Measurements from ENCODE around the gene TGFB1I1.

The TGFB1I1 gene

DNA sequence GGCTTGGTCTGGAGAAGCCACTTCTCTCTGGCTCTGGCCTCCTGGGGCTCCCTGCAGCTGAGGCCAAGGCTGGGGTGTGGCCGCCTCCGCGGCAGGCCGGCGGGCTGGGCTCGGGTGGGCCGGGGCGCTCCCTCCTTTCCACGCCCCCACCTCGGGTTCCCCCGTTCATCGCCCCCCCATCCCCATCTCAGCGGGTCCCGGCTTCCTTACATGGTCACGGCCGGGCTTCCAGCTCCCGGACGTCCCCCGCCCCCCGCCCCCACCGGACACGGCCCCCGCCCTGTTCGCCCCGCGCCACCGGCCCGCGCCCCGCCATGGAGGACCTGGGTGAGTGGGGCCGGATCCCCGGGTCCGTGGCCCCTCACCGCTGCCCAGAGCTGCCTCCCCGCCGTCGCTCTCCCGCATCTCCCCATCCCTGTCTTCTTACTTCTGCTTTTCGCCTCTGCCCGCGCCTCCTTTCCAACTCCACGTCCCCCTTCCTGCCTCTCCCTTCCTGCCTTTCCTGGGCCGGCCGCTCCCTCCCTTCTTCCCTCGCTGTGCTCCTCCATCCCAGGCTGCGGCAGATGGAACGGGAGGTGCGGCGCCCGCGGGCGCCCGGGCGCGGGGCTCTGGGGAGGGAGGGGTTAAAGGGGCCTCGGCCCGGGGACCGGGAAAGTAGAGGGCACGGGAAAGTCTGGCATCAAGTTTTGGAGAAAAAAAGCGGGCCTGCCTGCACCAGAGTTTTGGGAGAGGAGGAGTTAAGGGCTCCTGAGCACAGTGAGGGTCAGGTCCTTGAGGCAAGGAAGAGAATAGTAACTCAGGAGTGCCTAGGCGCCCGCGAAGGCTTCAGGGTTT is at the start of gene TGFB1I1:
TSS of gene TGFB1I1 (plus strand) at position 278 of the 834 bp plus-strand sequence. CDS start at position 315, 37 bp downstream.
- H3K36me3 ChIP-seq (ENCODE audit: control insufficient read depth, low read length) = no peaks in the 10 kb centered on the region
- H3K4me3 ChIP-seq (ENCODE audit: low read length) = no peak within 1 kb of the TSS
- no peaks in the 10 kb centered on the region for H3K79me2 ChIP-seq (ENCODE audit: control insufficient read depth, low read length)
- H3K9me2 ChIP-seq (replicated peaks; ENCODE audit: control insufficient read depth, low read length) = no peaks in the 10 kb centered on the region
- no peak within 1 kb of the TSS for H3K4me2 ChIP-seq (ENCODE audit: low read length)
- H3K27me3 ChIP-seq (ENCODE audit: control insufficient read depth, low read length) = 0 out of 2 replicates have a peak, but pooled peaks cover under 1% of the 10 kb centered on the region
- H3K4me1 ChIP-seq (ENCODE audit: control insufficient read depth, low read length) = peaks cover 10% of the 10 kb centered on the region
- no peak within 1 kb of the TSS for H3K27ac ChIP-seq (ENCODE audit: low read depth, low read length)
- H3F3A ChIP-seq (ENCODE audit: control insufficient read depth, insufficient read depth) = no peaks in the 10 kb centered on the region
- TF ChIP-seq EZH2phosphoT487 (IDR thresholded peaks at IDR 0.05; ENCODE audit: borderline replicate concordance, low read length) = no peak
- TF ChIP-seq CTCF (IDR thresholded peaks at IDR 0.05; ENCODE audit: low read depth, low read length, poor library complexity, severe bottlenecking) = no peak
- no peaks in the 10 kb centered on the region for H3K9me3 ChIP-seq (ENCODE audit: control insufficient read depth, insufficient read depth, low read length)
- no peaks in the 10 kb centered on the region for H4K20me1 ChIP-seq (ENCODE audit: control insufficient read depth, insufficient read depth, low read depth, low read length)

- H3K79me2 ChIP-seq (ENCODE audit: control insufficient read depth, low read length) = no peaks in the 10 kb centered on the region
- no peaks in the 10 kb centered on the region for H3K9me3 ChIP-seq (ENCODE audit: control insufficient read depth, insufficient read depth, low read length)
- no peaks in the 10 kb centered on the region for H3K36me3 ChIP-seq (ENCODE audit: control insufficient read depth, low read length)
- H3K27me3 ChIP-seq (ENCODE audit: control insufficient read depth, low read length) = no peaks in the 10 kb centered on the region
- no peaks in the 10 kb centered on the region for H4K20me1 ChIP-seq (ENCODE audit: control insufficient read depth, insufficient read depth, low read depth, low read length)
- H3K4me1 ChIP-seq (ENCODE audit: control insufficient read depth, low read length) = no peaks in the 10 kb centered on the region
- H3K4me2 ChIP-seq (ENCODE audit: low read length) = no peak overlapping the region
- H3K27ac ChIP-seq (ENCODE audit: low read depth, low read length) = no peak overlapping the region
- no peak overlapping the region for H3K4me3 ChIP-seq (ENCODE audit: low read length)
- no peaks in the 10 kb centered on the region for H3F3A ChIP-seq (ENCODE audit: control insufficient read depth, insufficient read depth)
- no peaks in the 10 kb centered on the region for H3K9me2 ChIP-seq (replicated peaks; ENCODE audit: control insufficient read depth, low read length)
- TF ChIP-seq CTCF (IDR thresholded peaks at IDR 0.05; ENCODE audit: low read depth, low read length, poor library complexity, severe bottlenecking) (no peak), EZH2phosphoT487 (IDR thresholded peaks at IDR 0.05; ENCODE audit: borderline replicate concordance, low read length) (no peak)
These were observed 48.7 kb upstream of the TGFB1I1 start for GRCh38 chr16:31423241-31423640.

GRCh38 chr16:31423801-31424200 is 48.2 kb upstream of the TGFB1I1 start:
- Histone ChIP-seq H3K4me3 (ENCODE audit: low read length) (no peak overlapping the region), H3K27me3 (ENCODE audit: control insufficient read depth, low read length) (no peaks in the 10 kb centered on the region), H3F3A (ENCODE audit: control insufficient read depth, insufficient read depth) (no peaks in the 10 kb centered on the region)

More at GRCh38 chr16:31423801-31424200, 48.2 kb upstream of the TGFB1I1 start:
- Histone ChIP-seq H3K4me1 (ENCODE audit: control insufficient read depth, low read length) (no peaks in the 10 kb centered on the region), H3K4me2 (ENCODE audit: low read length) (no peak overlapping the region), H3K27ac (ENCODE audit: low read depth, low read length) (no peak overlapping the region), H3K79me2 (ENCODE audit: control insufficient read depth, low read length) (no peaks in the 10 kb centered on the region), H3K36me3 (ENCODE audit: control insufficient read depth, low read length) (no peaks in the 10 kb centered on the region), H3K9me3 (ENCODE audit: control insufficient read depth, insufficient read depth, low read length) (no peaks in the 10 kb centered on the region), H4K20me1 (ENCODE audit: control insufficient read depth, insufficient read depth, low read depth, low read length) (no peaks in the 10 kb centered on the region), H3K9me2 (replicated peaks; ENCODE audit: control insufficient read depth, low read length) (no peaks in the 10 kb centered on the region)
- TF ChIP-seq EZH2phosphoT487 (IDR thresholded peaks at IDR 0.05; ENCODE audit: borderline replicate concordance, low read length) = no peak
- no peak for TF ChIP-seq CTCF (IDR thresholded peaks at IDR 0.05; ENCODE audit: low read depth, low read length, poor library complexity, severe bottlenecking)
